Erythroblast (primary cell): ENCODE data around the gene TSSK3.

ENCODE experiments used
- GATA1 ChIP-seq: IDR thresholded peaks from 2 replicates; pipeline ENCODE4 v1.6.1; 2011; ENCODE audit warnings: low read depth, mild to moderate bottlenecking, control low read depth, low read length, moderate library complexity
- POLR2A ChIP-seq: IDR thresholded peaks from 2 replicates; pipeline ENCODE4 v1.6.1; 2011; ENCODE audit warnings: mild to moderate bottlenecking, low read length

DNA sequence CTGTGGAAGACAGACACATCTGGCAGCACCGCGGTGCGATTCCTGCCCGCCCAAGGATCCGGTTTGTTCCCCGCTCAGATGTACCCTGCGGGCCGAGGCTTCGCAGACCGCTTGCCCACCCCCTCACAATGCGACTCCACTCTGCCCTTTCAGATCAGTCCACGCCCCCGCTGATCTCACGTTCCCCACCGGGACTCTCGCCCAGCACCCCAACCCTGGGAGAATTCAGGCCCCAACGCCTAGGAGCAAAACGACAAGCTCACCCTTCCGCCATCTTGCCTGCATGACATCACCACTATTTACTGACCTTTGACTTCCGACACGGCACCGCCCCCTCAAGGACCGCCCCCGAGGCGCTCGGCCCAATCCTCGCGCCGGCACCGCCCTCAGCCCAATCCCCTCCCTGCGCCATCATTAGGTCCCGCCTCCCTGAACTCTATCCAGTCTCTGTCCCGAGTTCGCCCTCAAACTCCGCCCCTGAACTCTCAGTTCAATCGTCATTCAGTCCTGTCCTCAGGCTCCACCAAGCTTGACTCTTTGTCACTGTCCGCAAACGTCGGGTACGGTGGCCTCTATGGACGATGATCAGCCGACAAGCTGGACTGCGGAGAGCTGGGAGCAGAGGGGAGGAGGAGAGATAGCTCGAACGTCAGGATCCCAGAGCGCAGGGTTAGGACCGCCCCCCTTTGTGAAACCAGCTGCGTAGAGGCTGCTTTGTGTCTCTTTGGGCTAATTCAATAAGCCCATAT lies 32.0 kb downstream of the TSSK3 start, which contains the start of gene BSDC1:
- TF ChIP-seq POLR2A (peak; percentile 98), GATA1 (no peak)
